DND-41 (cell line): ENCODE measurements around the gene HTT.

ENCODE experiments used
- ATAC-seq: fragments of 200-7000 bp; cut with Tn5 transposase; 3 replicates; pipeline ENCODE4 v1.9.1; 2021; ENCODE audit warnings: low read depth; ENCODE audit not compliant: insufficient read depth
- DNase-seq: peaks from one replicate; pipeline ENCODE4 v3.0.0-alpha.2; 2020
- H2AFZ ChIP-seq: 2 replicates; pipeline ENCODE4 v1.6.0; 2012; ENCODE audit warnings: low read depth, low read length
- H3K27ac ChIP-seq: 2 replicates; pipeline ENCODE4 v1.5.1; 2012; ENCODE audit warnings: low read length, inconsistent platforms
- H3K27me3 ChIP-seq: fragments of 200-600 bp; sonication (generic); 2 replicates; pipeline ENCODE4 v1.6.0; 2012; ENCODE audit warnings: low read length, mild to moderate bottlenecking, inconsistent platforms; ENCODE audit not compliant: insufficient read depth, poor library complexity
- H3K36me3 ChIP-seq: 2 replicates; pipeline ENCODE4 v1.5.1; 2012; ENCODE audit warnings: low read length, inconsistent platforms; ENCODE audit not compliant: insufficient read depth
- H3K4me1 ChIP-seq: 2 replicates; pipeline ENCODE4 v1.5.1; 2012; ENCODE audit warnings: mild to moderate bottlenecking, low read length; ENCODE audit not compliant: insufficient read depth
- H3K4me2 ChIP-seq: 2 replicates; pipeline ENCODE4 v1.6.0; 2012; ENCODE audit warnings: mild to moderate bottlenecking, moderate library complexity, low read length, inconsistent platforms; ENCODE audit not compliant: insufficient read depth
- H3K4me3 ChIP-seq, 2 experiments: fragments of 200-600 bp in 1 of 2; shearing (Covaris generic) in 1 of 2; 2 replicates each; pipeline ENCODE4 v1.5.1; 2012 to 2016; ENCODE audit warnings: inconsistent platforms in 2 of 2, low read length in 2 of 2, mild to moderate bottlenecking in 2 of 2, low read depth in 1 of 2, moderate library complexity in 1 of 2
- H3K79me2 ChIP-seq: 2 replicates; pipeline ENCODE4 v1.6.0; 2012; ENCODE audit warnings: low read length, inconsistent platforms; ENCODE audit not compliant: insufficient read depth
- H3K9ac ChIP-seq: 2 replicates; pipeline ENCODE4 v1.6.0; 2012; ENCODE audit warnings: low read depth, mild to moderate bottlenecking, inconsistent platforms, low read length, moderate library complexity
- H3K9me3 ChIP-seq: 2 replicates; pipeline ENCODE4 v1.5.1; 2012; ENCODE audit warnings: low read length, moderate library complexity, mild to moderate bottlenecking, inconsistent platforms; ENCODE audit not compliant: insufficient read depth, severe bottlenecking
- H4K20me1 ChIP-seq: 2 replicates; pipeline ENCODE4 v1.6.0; 2012; ENCODE audit warnings: low read length; ENCODE audit not compliant: insufficient read depth
- EZH2 ChIP-seq: IDR thresholded peaks from 3 replicates; pipeline ENCODE4 v1.6.1; 2012; ENCODE audit warnings: borderline replicate concordance, low read depth, mild to moderate bottlenecking, moderate library complexity, low read length, inconsistent platforms; ENCODE audit not compliant: severe bottlenecking
- TF ChIP-seq, protein P1 (sequence below): IDR thresholded peaks from 2 replicates; pipeline ENCODE4 v1.5.1; 2012; ENCODE audit warnings: borderline replicate concordance, low read length, moderate library complexity, mild to moderate bottlenecking; ENCODE audit not compliant: poor library complexity, severe bottlenecking; ENCODE audit errors: extremely low read depth

Gene HTT

DNA sequence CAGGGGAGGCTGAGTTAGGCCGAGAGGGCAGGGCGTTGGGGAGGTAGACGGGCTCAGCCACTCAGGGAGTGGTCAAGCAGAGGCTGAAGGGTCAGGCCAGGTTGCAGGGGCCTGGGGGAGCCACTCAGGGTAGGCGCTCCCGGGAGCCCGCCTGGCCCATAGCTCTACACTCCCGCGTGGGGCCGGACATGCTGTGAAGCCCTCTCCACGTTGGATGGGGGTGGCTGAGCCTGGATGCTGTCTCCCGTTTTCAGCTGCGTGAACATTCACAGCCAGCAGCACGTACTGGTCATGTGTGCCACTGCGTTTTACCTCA is 160.5 kb downstream of the HTT start:
- H3K79me2 ChIP-seq = no peaks in the 10 kb centered on the region
- no peak overlapping the region for H3K4me3 ChIP-seq
- peaks cover 88% of the 10 kb centered on the region for H3K36me3 ChIP-seq
- no peak overlapping the region for H3K27ac ChIP-seq
- H4K20me1 ChIP-seq = peaks cover 6% of the 10 kb centered on the region; the same call in 1 of the 2 replicates
- no peaks in the 10 kb centered on the region for H3K4me1 ChIP-seq
- no peak overlapping the region for H3K9ac ChIP-seq
- no peak overlapping the region for H3K4me2 ChIP-seq
- no peaks in the 10 kb centered on the region for H3K27me3 ChIP-seq
- H2AFZ ChIP-seq = no peak overlapping the region
- no peaks in the 10 kb centered on the region for H3K9me3 ChIP-seq
- DNase-seq = no peak
- ATAC-seq = no peak
- no peak for TF ChIP-seq EZH2
- TF ChIP-seq, protein P1, sequence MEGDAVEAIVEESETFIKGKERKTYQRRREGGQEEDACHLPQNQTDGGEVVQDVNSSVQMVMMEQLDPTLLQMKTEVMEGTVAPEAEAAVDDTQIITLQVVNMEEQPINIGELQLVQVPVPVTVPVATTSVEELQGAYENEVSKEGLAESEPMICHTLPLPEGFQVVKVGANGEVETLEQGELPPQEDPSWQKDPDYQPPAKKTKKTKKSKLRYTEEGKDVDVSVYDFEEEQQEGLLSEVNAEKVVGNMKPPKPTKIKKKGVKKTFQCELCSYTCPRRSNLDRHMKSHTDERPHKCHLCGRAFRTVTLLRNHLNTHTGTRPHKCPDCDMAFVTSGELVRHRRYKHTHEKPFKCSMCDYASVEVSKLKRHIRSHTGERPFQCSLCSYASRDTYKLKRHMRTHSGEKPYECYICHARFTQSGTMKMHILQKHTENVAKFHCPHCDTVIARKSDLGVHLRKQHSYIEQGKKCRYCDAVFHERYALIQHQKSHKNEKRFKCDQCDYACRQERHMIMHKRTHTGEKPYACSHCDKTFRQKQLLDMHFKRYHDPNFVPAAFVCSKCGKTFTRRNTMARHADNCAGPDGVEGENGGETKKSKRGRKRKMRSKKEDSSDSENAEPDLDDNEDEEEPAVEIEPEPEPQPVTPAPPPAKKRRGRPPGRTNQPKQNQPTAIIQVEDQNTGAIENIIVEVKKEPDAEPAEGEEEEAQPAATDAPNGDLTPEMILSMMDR = no peak

DNA sequence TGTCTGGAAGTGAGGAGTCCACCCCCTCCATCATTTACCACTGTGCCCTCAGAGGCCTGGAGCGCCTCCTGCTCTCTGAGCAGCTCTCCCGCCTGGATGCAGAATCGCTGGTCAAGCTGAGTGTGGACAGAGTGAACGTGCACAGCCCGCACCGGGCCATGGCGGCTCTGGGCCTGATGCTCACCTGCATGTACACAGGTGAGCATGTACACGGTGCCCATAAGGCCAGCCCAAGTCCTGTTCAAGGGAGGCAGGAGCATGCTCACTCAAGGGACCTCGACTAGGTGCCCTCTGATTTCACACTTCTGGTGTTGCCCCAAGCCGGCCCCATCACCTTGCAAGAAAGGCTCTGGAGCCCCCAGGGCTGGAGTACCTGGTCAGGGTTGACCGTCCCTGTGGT is 161.1 kb downstream of the HTT start:
- no peak overlapping the region for H3K4me2 ChIP-seq
- no peak overlapping the region for H2AFZ ChIP-seq
- no peaks in the 10 kb centered on the region for H3K27me3 ChIP-seq
- peaks cover 8% of the 10 kb centered on the region for H4K20me1 ChIP-seq
- H3K27ac ChIP-seq = no peak overlapping the region
- H3K79me2 ChIP-seq = no peaks in the 10 kb centered on the region
- no peak overlapping the region for H3K4me3 ChIP-seq
- no peaks in the 10 kb centered on the region for H3K4me1 ChIP-seq
- no peak for ATAC-seq
- no peaks in the 10 kb centered on the region for H3K9me3 ChIP-seq
- TF ChIP-seq, protein P1 = no peak
- no peak for TF ChIP-seq EZH2
- no peak for DNase-seq
- peaks cover 86% of the 10 kb centered on the region for H3K36me3 ChIP-seq
- no peak overlapping the region for H3K9ac ChIP-seq

DNA sequence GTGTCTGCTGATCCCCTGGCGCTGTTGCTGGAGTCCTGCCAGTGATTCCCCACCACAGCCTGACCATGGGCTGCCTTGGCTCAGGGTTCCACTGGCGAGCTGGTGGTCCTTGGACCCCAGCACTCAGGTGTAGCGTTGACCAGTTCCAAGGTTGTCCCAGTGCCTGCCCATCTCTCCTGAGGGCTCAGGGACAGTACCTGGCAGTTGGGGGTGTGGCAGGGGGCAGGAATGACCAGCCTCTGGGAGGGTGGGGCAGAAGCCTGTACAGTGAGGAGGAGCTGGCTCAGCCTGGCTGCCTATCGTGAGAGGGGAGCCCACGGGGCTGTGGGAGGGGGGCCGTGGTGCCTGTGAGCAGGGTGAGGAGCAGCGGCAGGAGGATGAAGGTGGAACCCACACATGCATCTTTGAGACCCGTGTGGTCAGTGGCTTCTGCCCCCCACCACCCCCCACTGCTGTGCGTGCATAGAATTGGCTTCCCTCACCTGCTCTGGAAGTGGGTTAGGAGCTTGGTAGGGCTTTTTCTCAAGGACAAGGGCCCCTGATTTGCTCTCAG is 161.9 kb downstream of the HTT start:
- H4K20me1 ChIP-seq = peaks cover 6% of the 10 kb centered on the region

More for the DNA sequence above, 161.9 kb downstream of the HTT start:
- DNase-seq = no peak
- Histone ChIP-seq H3K79me2 (no peaks in the 10 kb centered on the region), H3K9me3 (no peaks in the 10 kb centered on the region), H3K27ac (no peak overlapping the region), H3K27me3 (no peaks in the 10 kb centered on the region), H3K4me2 (no peak overlapping the region), H3K4me1 (no peaks in the 10 kb centered on the region), H3K36me3 (peaks cover 86% of the 10 kb centered on the region), H2AFZ (no peak overlapping the region), H3K4me3 (no peak overlapping the region), H3K9ac (no peak overlapping the region)
- TF ChIP-seq EZH2 = no peak
- TF ChIP-seq, protein P1 = no peak
- ATAC-seq = no peak
